GM12878 (cell line): ENCODE measurements around the gene SNX12.

ENCODE experiments used
- NR2C2 ChIP-seq: IDR thresholded peaks from 2 replicates; pipeline ENCODE4 v1.6.1; 2011; ENCODE audit warnings: borderline replicate concordance, low read depth; ENCODE audit not compliant: control insufficient read depth, insufficient read length
- RB1 ChIP-seq: fragments of 450-650 bp; formaldehyde crosslinking; IDR thresholded peaks from 2 replicates; pipeline ENCODE4 v1.6.1; 2017; ENCODE audit warnings: mild to moderate bottlenecking, borderline replicate concordance
- SRF ChIP-seq, 2 experiments: IDR thresholded peaks; 2 replicates each; pipeline ENCODE4 v1.6.1; 2011; ENCODE audit warnings: low read depth in 2 of 2, low read length in 2 of 2, mild to moderate bottlenecking in 1 of 2, moderate library complexity in 1 of 2
- TCF3 ChIP-seq: IDR thresholded peaks from 2 replicates; pipeline ENCODE4 v1.6.1; 2012; ENCODE audit warnings: low read depth, mild to moderate bottlenecking, low read length, borderline replicate concordance; ENCODE audit not compliant: insufficient read depth
- TF ChIP-seq, protein P1 (sequence below): IDR thresholded peaks from 2 replicates; pipeline ENCODE4 v1.6.1; 2011; ENCODE audit warnings: borderline replicate concordance, low read depth, mild to moderate bottlenecking, moderate library complexity, mixed read lengths, low read length; ENCODE audit not compliant: insufficient read depth; ENCODE audit errors: extremely low read length
- TF ChIP-seq, protein P2 (sequence below), 3 experiments: IDR thresholded peaks in 2 of 3; conservative IDR thresholded peaks in 1 of 3; 2 replicates each; pipeline ENCODE4 v1.5.1; 2011; ENCODE audit warnings: low read depth in 3 of 3, low read length in 3 of 3, mild to moderate bottlenecking in 3 of 3, control low read depth in 2 of 3, moderate library complexity in 2 of 3, inconsistent platforms in 1 of 3, mixed read lengths in 1 of 3; ENCODE audit not compliant: control insufficient read depth in 2 of 3, insufficient read depth in 1 of 3; ENCODE audit errors: extremely low read depth in 1 of 3
- TF ChIP-seq, protein P3 (sequence below): IDR thresholded peaks from 2 replicates; pipeline ENCODE4 v1.6.1; 2012; ENCODE audit warnings: low read depth, low read length, improper control_type of control experiment

DNA sequence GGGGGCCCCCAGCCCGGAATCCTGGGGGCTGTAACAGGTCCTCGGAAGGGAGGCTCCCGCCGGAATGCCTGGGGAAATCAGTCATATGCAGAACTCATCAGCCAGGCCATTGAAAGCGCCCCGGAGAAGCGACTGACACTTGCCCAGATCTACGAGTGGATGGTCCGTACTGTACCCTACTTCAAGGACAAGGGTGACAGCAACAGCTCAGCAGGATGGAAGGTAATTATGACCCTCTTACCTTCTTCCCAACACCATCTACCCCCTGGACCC lies 28.6 kb upstream of the SNX12 start:
- TF ChIP-seq RB1 = no peak
- TF ChIP-seq, protein P1, sequence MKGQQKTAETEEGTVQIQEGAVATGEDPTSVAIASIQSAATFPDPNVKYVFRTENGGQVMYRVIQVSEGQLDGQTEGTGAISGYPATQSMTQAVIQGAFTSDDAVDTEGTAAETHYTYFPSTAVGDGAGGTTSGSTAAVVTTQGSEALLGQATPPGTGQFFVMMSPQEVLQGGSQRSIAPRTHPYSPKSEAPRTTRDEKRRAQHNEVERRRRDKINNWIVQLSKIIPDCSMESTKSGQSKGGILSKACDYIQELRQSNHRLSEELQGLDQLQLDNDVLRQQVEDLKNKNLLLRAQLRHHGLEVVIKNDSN = no peak
- TF ChIP-seq, protein P2, sequence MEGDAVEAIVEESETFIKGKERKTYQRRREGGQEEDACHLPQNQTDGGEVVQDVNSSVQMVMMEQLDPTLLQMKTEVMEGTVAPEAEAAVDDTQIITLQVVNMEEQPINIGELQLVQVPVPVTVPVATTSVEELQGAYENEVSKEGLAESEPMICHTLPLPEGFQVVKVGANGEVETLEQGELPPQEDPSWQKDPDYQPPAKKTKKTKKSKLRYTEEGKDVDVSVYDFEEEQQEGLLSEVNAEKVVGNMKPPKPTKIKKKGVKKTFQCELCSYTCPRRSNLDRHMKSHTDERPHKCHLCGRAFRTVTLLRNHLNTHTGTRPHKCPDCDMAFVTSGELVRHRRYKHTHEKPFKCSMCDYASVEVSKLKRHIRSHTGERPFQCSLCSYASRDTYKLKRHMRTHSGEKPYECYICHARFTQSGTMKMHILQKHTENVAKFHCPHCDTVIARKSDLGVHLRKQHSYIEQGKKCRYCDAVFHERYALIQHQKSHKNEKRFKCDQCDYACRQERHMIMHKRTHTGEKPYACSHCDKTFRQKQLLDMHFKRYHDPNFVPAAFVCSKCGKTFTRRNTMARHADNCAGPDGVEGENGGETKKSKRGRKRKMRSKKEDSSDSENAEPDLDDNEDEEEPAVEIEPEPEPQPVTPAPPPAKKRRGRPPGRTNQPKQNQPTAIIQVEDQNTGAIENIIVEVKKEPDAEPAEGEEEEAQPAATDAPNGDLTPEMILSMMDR (IDR thresholded peaks at IDR 0.05 in 2 of 3, conservative IDR thresholded peaks at IDR 0.05 in 1 of 3; ENCODE audit: control insufficient read depth in 2 of 3, extremely low read depth in 1 of 3, insufficient read depth in 1 of 3, low read depth in 3 of 3, low read length in 3 of 3) = no peak
- no peak for TF ChIP-seq SRF (IDR thresholded peaks at IDR 0.05; ENCODE audit: low read depth in 2 of 2, low read length in 2 of 2)
- no peak for TF ChIP-seq NR2C2
- TF ChIP-seq TCF3 = no peak
- TF ChIP-seq, protein P3, sequence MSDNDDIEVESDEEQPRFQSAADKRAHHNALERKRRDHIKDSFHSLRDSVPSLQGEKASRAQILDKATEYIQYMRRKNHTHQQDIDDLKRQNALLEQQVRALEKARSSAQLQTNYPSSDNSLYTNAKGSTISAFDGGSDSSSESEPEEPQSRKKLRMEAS = no peak
